BE2C (cell line): ENCODE measurements around the gene C3orf20.

Experiments
- DNase-seq: peaks from one replicate; pipeline ENCODE4 v3.0.0-alpha.2; 2020
- H3K27me3 ChIP-seq: fragments of 250-450 bp; sonication (Bioruptor Pico); 2 replicates; pipeline ENCODE4 v1.5.1; 2020; ENCODE audit warnings: mild to moderate bottlenecking
- H3K36me3 ChIP-seq: fragments of 250-450 bp; sonication (Bioruptor Pico); 2 replicates; pipeline ENCODE4 v1.5.1; 2020; ENCODE audit warnings: mild to moderate bottlenecking
- H3K4me1 ChIP-seq: fragments of 250-450 bp; sonication (Bioruptor Pico); 2 replicates; pipeline ENCODE4 v1.5.1; 2020
- H3K4me3 ChIP-seq: 2 replicates; pipeline ENCODE4 v1.5.1; 2011; ENCODE audit warnings: low read depth, low read length
- H3K9me3 ChIP-seq: fragments of 250-450 bp; sonication (Bioruptor Pico); 2 replicates; pipeline ENCODE4 v1.5.1; 2020
- CTCF ChIP-seq: IDR thresholded peaks from 2 replicates; pipeline ENCODE4 v1.5.1; 2012; ENCODE audit warnings: mild to moderate bottlenecking, low read depth, low read length

C3orf20 gene

GRCh38 chr3:14636496-14637087 lies 38.3 kb upstream of the C3orf20 start:
- no peak for TF ChIP-seq CTCF
- Histone ChIP-seq H3K4me1 (no peaks in the 10 kb centered on the region), H3K27me3 (no peaks in the 10 kb centered on the region), H3K4me3 (no peak overlapping the region), H3K36me3 (no peaks in the 10 kb centered on the region), H3K9me3 (no peaks in the 10 kb centered on the region)
- DNase-seq = no peak

- no peaks in the 10 kb centered on the region for H3K4me1 ChIP-seq
- H3K9me3 ChIP-seq = no peaks in the 10 kb centered on the region
- no peak for DNase-seq
- no peak overlapping the region for H3K4me3 ChIP-seq
- no peaks in the 10 kb centered on the region for H3K36me3 ChIP-seq
- no peaks in the 10 kb centered on the region for H3K27me3 ChIP-seq
- TF ChIP-seq CTCF = no peak
Measured at GRCh38 chr3:14640157-14640562, 34.8 kb upstream of the C3orf20 start.

- no peak for DNase-seq
- no peaks in the 10 kb centered on the region for H3K27me3 ChIP-seq
Measured at GRCh38 chr3:14640734-14641133, 34.2 kb upstream of the C3orf20 start.

GRCh38 chr3:14641346-14641745 lies 33.6 kb upstream of the C3orf20 start:
- Histone ChIP-seq H3K4me3 (no peak overlapping the region), H3K36me3 (no peaks in the 10 kb centered on the region), H3K4me1 (no peaks in the 10 kb centered on the region), H3K9me3 (no peaks in the 10 kb centered on the region), H3K27me3 (no peaks in the 10 kb centered on the region)
- TF ChIP-seq CTCF = no peak
- no peak for DNase-seq

More at GRCh38 chr3:14640734-14641133, 34.2 kb upstream of the C3orf20 start:
- Histone ChIP-seq H3K4me1 (no peaks in the 10 kb centered on the region), H3K36me3 (no peaks in the 10 kb centered on the region), H3K9me3 (no peaks in the 10 kb centered on the region), H3K4me3 (no peak overlapping the region)
- no peak for TF ChIP-seq CTCF

- no peak for DNase-seq
- Histone ChIP-seq H3K4me1 (no peaks in the 10 kb centered on the region), H3K9me3 (no peaks in the 10 kb centered on the region), H3K27me3 (no peaks in the 10 kb centered on the region), H3K36me3 (no peaks in the 10 kb centered on the region), H3K4me3 (no peak overlapping the region)
- no peak for TF ChIP-seq CTCF
Measured at GRCh38 chr3:14645453-14645852, 29.5 kb upstream of the C3orf20 start.

- no peak for TF ChIP-seq CTCF
- no peaks in the 10 kb centered on the region for H3K4me1 ChIP-seq
- H3K27me3 ChIP-seq = no peaks in the 10 kb centered on the region
- H3K4me3 ChIP-seq = no peak overlapping the region
- no peaks in the 10 kb centered on the region for H3K9me3 ChIP-seq
- DNase-seq = no peak
- H3K36me3 ChIP-seq = no peaks in the 10 kb centered on the region
Measured at GRCh38 chr3:14646131-14646573, 28.8 kb upstream of the C3orf20 start.
